ENCODE results near the gene GSTP1.

DNA sequence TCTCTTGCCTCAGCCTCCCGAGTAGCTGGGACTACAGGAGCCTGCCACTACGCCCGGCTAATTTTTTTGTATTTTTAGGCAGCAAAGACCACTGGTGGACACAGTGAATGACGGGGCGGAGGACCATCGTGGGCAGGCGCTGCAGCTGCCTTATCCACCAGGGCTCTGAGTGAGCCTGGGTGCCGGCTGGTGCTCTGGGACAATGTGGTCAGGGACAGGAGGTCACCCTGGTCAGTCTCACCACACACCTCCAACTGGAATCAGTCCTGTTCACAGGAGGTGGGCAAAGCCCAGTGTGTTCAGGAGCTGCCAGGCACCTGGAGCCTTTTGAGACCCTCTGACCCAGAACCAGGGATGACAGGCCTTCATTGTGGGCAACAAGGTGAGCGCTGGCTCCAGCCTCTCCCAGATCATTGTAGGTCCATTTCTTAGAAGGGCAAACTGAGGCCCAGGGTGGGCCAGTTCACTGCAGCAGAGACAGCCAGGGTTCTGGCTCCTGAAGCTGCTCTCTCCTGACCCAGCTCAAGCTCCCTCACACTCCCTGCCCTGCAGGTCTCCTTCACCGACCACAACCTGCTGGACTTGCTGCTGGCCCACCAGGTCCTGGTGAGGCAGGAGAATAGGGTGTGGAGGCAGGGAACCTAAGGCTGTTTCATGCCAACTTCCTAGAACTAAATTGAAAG, 44.6 kb upstream of the GSTP1 start:
- TF ChIP-seq, protein P1, sequence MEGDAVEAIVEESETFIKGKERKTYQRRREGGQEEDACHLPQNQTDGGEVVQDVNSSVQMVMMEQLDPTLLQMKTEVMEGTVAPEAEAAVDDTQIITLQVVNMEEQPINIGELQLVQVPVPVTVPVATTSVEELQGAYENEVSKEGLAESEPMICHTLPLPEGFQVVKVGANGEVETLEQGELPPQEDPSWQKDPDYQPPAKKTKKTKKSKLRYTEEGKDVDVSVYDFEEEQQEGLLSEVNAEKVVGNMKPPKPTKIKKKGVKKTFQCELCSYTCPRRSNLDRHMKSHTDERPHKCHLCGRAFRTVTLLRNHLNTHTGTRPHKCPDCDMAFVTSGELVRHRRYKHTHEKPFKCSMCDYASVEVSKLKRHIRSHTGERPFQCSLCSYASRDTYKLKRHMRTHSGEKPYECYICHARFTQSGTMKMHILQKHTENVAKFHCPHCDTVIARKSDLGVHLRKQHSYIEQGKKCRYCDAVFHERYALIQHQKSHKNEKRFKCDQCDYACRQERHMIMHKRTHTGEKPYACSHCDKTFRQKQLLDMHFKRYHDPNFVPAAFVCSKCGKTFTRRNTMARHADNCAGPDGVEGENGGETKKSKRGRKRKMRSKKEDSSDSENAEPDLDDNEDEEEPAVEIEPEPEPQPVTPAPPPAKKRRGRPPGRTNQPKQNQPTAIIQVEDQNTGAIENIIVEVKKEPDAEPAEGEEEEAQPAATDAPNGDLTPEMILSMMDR (IDR thresholded peaks at IDR 0.05): no peak
- no peak for TF ChIP-seq EZH2 (IDR thresholded peaks at IDR 0.05)

Data from neural progenitor cell (in vitro differentiated cells).